Keratinocyte (primary cell): ENCODE data around the gene KCNH1. TPM values are rescaled to one million over a fixed set of nuclear protein-coding genes. Genes with fewer than 3 reads are reported as not detected.

Experiments used
- DNase-seq: peaks from one replicate; pipeline ENCODE4 v3.0.0-alpha.2; 2011; ENCODE audit warnings: low read depth, missing footprints, low spot score
- FAIRE-seq: peaks from 2 replicates; lab custom pipeline; 2011; peaks lifted over from hg19 to GRCh38; lab: Jason Lieb, UNC
- H2AFZ ChIP-seq: 2 replicates; pipeline ENCODE4 v1.6.0; 2012; ENCODE audit warnings: low read length, control low read depth, inconsistent platforms; ENCODE audit not compliant: control insufficient read depth
- H3K27ac ChIP-seq: 2 replicates; pipeline ENCODE4 v1.5.1; 2011; ENCODE audit warnings: low read length; ENCODE audit not compliant: control insufficient read depth, insufficient read depth
- H3K27me3 ChIP-seq: 3 replicates; pipeline ENCODE4 v1.6.0; 2011; ENCODE audit warnings: low read length; ENCODE audit not compliant: control insufficient read depth, insufficient read depth; ENCODE audit errors: extremely low read depth
- H3K36me3 ChIP-seq, 2 experiments: 2 replicates in 1 of 2; 3 replicates in 1 of 2; pipeline ENCODE4 v1.5.1; 2011; ENCODE audit warnings: low read length in 2 of 2, mild to moderate bottlenecking in 1 of 2; ENCODE audit not compliant: control insufficient read depth in 2 of 2, insufficient read depth in 2 of 2; ENCODE audit errors: extremely low read depth in 1 of 2
- H3K4me1 ChIP-seq: 3 replicates; pipeline ENCODE4 v1.5.1; 2011; ENCODE audit warnings: low read length; ENCODE audit not compliant: control insufficient read depth, insufficient read depth; ENCODE audit errors: extremely low read depth
- H3K4me2 ChIP-seq: 3 replicates; pipeline ENCODE4 v1.6.0; 2011; ENCODE audit warnings: low read depth, low read length; ENCODE audit not compliant: control insufficient read depth, insufficient read depth; ENCODE audit errors: extremely low read depth
- H3K4me3 ChIP-seq, 3 experiments: fragments of 200-600 bp in 1 of 3; sonication (generic) in 1 of 3; 2 replicates in 2 of 3; 3 replicates in 1 of 3; pipeline ENCODE4 v1.5.1; 2011 to 2016; ENCODE audit warnings: low read length in 3 of 3, mild to moderate bottlenecking in 3 of 3, control low read depth in 2 of 3, inconsistent platforms in 1 of 3, low read depth in 1 of 3, mixed read lengths in 1 of 3, mixed run types in 1 of 3, moderate library complexity in 1 of 3; ENCODE audit not compliant: control insufficient read depth in 2 of 3, insufficient read depth in 2 of 3; ENCODE audit errors: extremely low read depth in 1 of 3
- H3K79me2 ChIP-seq: 2 replicates; pipeline ENCODE4 v1.6.0; 2012; ENCODE audit warnings: low read length; ENCODE audit not compliant: control insufficient read depth, insufficient read depth
- H3K9ac ChIP-seq: 3 replicates; pipeline ENCODE4 v1.6.0; 2011; ENCODE audit warnings: low read length; ENCODE audit not compliant: control insufficient read depth, insufficient read depth; ENCODE audit errors: extremely low read depth
- H3K9me1 ChIP-seq: 3 replicates; pipeline ENCODE4 v1.6.0; 2011; ENCODE audit warnings: low read length; ENCODE audit not compliant: control insufficient read depth, insufficient read depth; ENCODE audit errors: extremely low read depth
- H3K9me3 ChIP-seq: 2 replicates; pipeline ENCODE4 v1.5.1; 2012; ENCODE audit warnings: low read depth, low read length; ENCODE audit not compliant: control insufficient read depth
- H4K20me1 ChIP-seq: 3 replicates; pipeline ENCODE4 v1.6.0; 2011; ENCODE audit warnings: low read length; ENCODE audit not compliant: control insufficient read depth, insufficient read depth; ENCODE audit errors: extremely low read depth
- EZH2 ChIP-seq: IDR thresholded peaks from one replicate; pipeline ENCODE4 v1.6.1; 2012; ENCODE audit warnings: inconsistent platforms, mild to moderate bottlenecking, low read length, moderate library complexity
- dilution Hi-C: fragments of 300-500 bp; cut with MboI; formaldehyde crosslinking; loops from one replicate; pipeline ENCODE4 v1.7.0; 2020; ENCODE audit warnings: low sequenced_read_pairs; ENCODE audit not compliant: extremely low pct_ligation_motif_present
- polyA plus RNA-seq, 5 experiments: library from polyadenylated mRNA; depleted of rRNA in 3 of 5; stranded (reverse) in 3 of 5; stranded (forward) in 1 of 5; unstranded in 1 of 5; fragments of >200 nt; gene quantifications; 1 replicate in 1 of 5; 2 replicates in 3 of 5; 3 replicates in 1 of 5; pipeline versions ENCODE4 v1.2.1 to v1.2.3, GENCODE V29; 2011 to 2012; ENCODE audit warnings: missing spikeins in 2 of 5, low read depth in 1 of 5, low replicate concordance in 1 of 5
- TF ChIP-seq, protein P1 (sequence below), 3 experiments: IDR thresholded peaks in 1 of 3; conservative IDR thresholded peaks in 1 of 3; optimal IDR thresholded peaks in 1 of 3; 2 replicates in 2 of 3; 3 replicates in 1 of 3; pipeline versions ENCODE3 to v1.5.1; 2011; ENCODE audit warnings: low read length in 3 of 3, mild to moderate bottlenecking in 3 of 3, moderate library complexity in 2 of 3, control low read depth in 1 of 3, inconsistent platforms in 1 of 3; ENCODE audit not compliant: insufficient read depth in 2 of 3; ENCODE audit errors: extremely low read depth in 1 of 3

KCNH1 gene
- polyA plus RNA-seq, 1 donor (not counting 4 experiments of a cell fraction or from before 2014, with no cell fraction given): not detected

GRCh38 chr1:210815641-210816550 is 318.1 kb downstream of the KCNH1 start:
- H3K9ac ChIP-seq: no peak overlapping the region
- H3K4me2 ChIP-seq: no peak overlapping the region
- H3K36me3 ChIP-seq: no peaks in the 10 kb centered on the region
- H3K4me1 ChIP-seq: no peaks in the 10 kb centered on the region
- FAIRE-seq (no peak), DNase-seq (no peak)
- H3K4me3 ChIP-seq: no peak overlapping the region
- H3K79me2 ChIP-seq: no peaks in the 10 kb centered on the region
- H4K20me1 ChIP-seq: no peaks in the 10 kb centered on the region
- TF ChIP-seq, protein P1, sequence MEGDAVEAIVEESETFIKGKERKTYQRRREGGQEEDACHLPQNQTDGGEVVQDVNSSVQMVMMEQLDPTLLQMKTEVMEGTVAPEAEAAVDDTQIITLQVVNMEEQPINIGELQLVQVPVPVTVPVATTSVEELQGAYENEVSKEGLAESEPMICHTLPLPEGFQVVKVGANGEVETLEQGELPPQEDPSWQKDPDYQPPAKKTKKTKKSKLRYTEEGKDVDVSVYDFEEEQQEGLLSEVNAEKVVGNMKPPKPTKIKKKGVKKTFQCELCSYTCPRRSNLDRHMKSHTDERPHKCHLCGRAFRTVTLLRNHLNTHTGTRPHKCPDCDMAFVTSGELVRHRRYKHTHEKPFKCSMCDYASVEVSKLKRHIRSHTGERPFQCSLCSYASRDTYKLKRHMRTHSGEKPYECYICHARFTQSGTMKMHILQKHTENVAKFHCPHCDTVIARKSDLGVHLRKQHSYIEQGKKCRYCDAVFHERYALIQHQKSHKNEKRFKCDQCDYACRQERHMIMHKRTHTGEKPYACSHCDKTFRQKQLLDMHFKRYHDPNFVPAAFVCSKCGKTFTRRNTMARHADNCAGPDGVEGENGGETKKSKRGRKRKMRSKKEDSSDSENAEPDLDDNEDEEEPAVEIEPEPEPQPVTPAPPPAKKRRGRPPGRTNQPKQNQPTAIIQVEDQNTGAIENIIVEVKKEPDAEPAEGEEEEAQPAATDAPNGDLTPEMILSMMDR (optimal IDR thresholded peaks at IDR 0.05 in 1 of 3, IDR thresholded peaks at IDR 0.05 in 1 of 3, conservative IDR thresholded peaks at IDR 0.05 in 1 of 3; ENCODE audit: extremely low read depth in 1 of 3, insufficient read depth in 2 of 3, low read length in 3 of 3): no peak
- TF ChIP-seq EZH2: no peak
- no peaks in the 10 kb centered on the region for H3K9me1 ChIP-seq
- H3K27ac ChIP-seq: no peak overlapping the region
- no peaks in the 10 kb centered on the region for H3K9me3 ChIP-seq
- H3K27me3 ChIP-seq: no peaks in the 10 kb centered on the region
- dilution Hi-C loops: no loop called here
- H2AFZ ChIP-seq: no peak overlapping the region

DNA sequence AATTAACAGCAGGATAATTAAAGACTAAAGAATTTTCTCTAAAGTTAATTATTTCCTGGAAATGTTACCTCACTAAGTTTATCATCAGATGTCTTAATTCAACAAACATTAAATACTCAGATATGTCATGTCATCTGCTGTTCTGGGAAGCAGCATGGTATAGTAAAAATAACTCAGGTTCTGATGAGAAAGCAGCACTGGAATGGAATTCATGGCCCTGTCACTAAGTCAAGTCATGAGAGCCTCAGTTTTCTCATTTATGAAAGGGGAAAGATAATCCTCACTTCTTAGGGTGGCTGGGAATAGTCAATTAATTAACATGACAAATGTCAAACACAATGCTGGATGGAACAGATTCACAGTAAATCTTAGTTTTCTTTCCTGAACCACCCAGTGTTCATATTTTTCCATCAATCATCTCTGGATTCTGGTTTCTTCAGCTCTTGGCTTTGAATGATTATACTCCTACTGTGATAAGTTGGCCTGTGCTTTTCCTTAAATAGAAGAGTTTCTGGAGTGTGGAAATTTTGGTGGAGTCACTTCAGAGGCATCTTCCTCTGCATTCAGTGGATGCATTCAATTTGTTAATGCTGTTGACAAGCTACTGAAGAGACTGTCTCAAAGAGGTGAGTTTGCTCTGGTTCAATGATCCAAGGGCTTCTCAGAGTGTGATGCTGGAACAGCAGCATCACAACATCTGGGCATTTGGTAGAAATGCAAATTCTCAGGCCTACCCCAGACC is 319.4 kb downstream of the KCNH1 start:
- H3K27ac ChIP-seq: no peak overlapping the region
- dilution Hi-C loops: no loop called here

More for the DNA sequence above, 319.4 kb downstream of the KCNH1 start:
- H4K20me1 ChIP-seq: no peaks in the 10 kb centered on the region
- no peak overlapping the region for H2AFZ ChIP-seq
- no peak overlapping the region for H3K4me3 ChIP-seq
- no peaks in the 10 kb centered on the region for H3K4me1 ChIP-seq
- H3K9me3 ChIP-seq: no peaks in the 10 kb centered on the region
- FAIRE-seq (no peak), DNase-seq (no peak)
- no peaks in the 10 kb centered on the region for H3K27me3 ChIP-seq
- H3K9ac ChIP-seq: no peak overlapping the region
- TF ChIP-seq, protein P1 (optimal IDR thresholded peaks at IDR 0.05 in 1 of 3, IDR thresholded peaks at IDR 0.05 in 1 of 3, conservative IDR thresholded peaks at IDR 0.05 in 1 of 3; ENCODE audit: extremely low read depth in 1 of 3, insufficient read depth in 2 of 3, low read length in 3 of 3): no peak
- no peak for TF ChIP-seq EZH2
- H3K79me2 ChIP-seq: no peaks in the 10 kb centered on the region
- no peaks in the 10 kb centered on the region for H3K36me3 ChIP-seq
- H3K4me2 ChIP-seq: no peak overlapping the region
- no peaks in the 10 kb centered on the region for H3K9me1 ChIP-seq
